Activated B cell treated with CpG ODN at 0.5 μM for 24 hours (primary cell): Measurements from ENCODE around the gene GCSAML. TPM values are rescaled to one million over a fixed set of nuclear protein-coding genes. Genes with fewer than 3 reads are reported as not detected.

Source experiments
- ATAC-seq: fragments of 200-7000 bp; cut with Tn5 transposase; one replicate; pipeline ENCODE4 v1.10.0; 2021; ENCODE audit warnings: low read depth, mild to moderate bottlenecking, moderate library complexity
- CTCF ChIA-PET: fragments of 350-600 bp; sonication (Branson Sonifier 250); formaldehyde crosslinking; loops from one replicate; lab custom pipeline; 2021; ENCODE audit warnings: antibody characterized with exemption; lab: Charles Lee
- POLR2A ChIA-PET: fragments of 350-600 bp; sonication (Branson Sonifier 250); formaldehyde crosslinking; loops from one replicate; lab custom pipeline; 2021; ENCODE audit warnings: antibody characterized with exemption; lab: Charles Lee
- DNase-seq: peaks from one replicate; pipeline ENCODE4 v3.0.0; 2022
- H3K27ac Mint-ChIP-seq: one replicate; pipeline ENCODE4 v1.8.0; 2020; ENCODE audit warnings: mixed read lengths
- H3K27me3 Mint-ChIP-seq: one replicate; pipeline ENCODE4 v1.8.0; 2021; ENCODE audit warnings: mixed read lengths
- H3K36me3 Mint-ChIP-seq: one replicate; pipeline ENCODE4 v1.8.0; 2021; ENCODE audit warnings: low read depth, mixed read lengths
- H3K4me1 Mint-ChIP-seq: one replicate; pipeline ENCODE4 v1.8.0; 2021; ENCODE audit warnings: mixed read lengths
- H3K4me3 Mint-ChIP-seq: one replicate; pipeline ENCODE4 v1.8.0; 2020; ENCODE audit warnings: mild to moderate bottlenecking, mixed read lengths
- H3K9me3 Mint-ChIP-seq: one replicate; pipeline ENCODE4 v1.8.0; 2020; ENCODE audit warnings: mixed read lengths
- CTCF ChIP-seq: fragments of 200-600 bp; IDR thresholded peaks from one replicate; pipeline ENCODE4 v1.8.0; 2022; ENCODE audit warnings: antibody characterized with exemption, mild to moderate bottlenecking
- intact Hi-C: fragments of 100-400 bp; cut with micrococcal nuclease; formaldehyde crosslinking; loops from one replicate; pipeline ENCODE4 v1.15.1; 2024
- total RNA-seq: library from RNA; stranded (reverse); gene quantifications from 2 replicates; pipeline ENCODE4 v1.2.3, GENCODE V29; 2022

The GCSAML gene
- total RNA-seq, 1 donor from 2014 or later, result not detected

DNA sequence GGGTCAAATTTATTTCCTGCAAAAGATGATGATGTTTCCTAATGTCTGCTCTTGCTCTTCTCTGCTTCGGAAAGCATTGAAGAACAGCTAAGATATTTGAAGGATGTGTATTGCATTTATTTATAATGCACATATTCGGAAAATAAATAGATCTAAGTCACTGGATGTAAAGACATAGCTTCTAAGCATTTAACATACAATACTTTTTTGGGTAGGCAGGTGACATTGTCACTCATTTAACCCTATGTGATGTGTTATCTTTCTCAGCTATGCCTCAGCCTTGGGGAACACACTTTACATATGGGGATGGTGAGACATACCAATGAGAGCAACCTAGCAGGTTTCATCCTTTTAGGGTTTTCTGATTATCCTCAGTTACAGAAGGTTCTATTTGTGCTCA lies 39.1 kb downstream of the GCSAML start, which contains the start of gene OR2G2:
Gene OR2G2, plus strand, starts transcription at position 301 of the 400 bp plus-strand sequence. Its CDS starts 0 bp downstream, at position 301.
- ATAC-seq (no peak), DNase-seq (no peak)
- ChIA-PET POLR2A (no interaction called here), CTCF (no interaction called here)
- intact Hi-C loops, result no loop called here
- Mint-ChIP-seq H3K27ac (no peak within 1 kb of the TSS), H3K27me3 (no peaks in the 10 kb centered on the region), H3K9me3 (peaks cover 2% of the 10 kb centered on the region), H3K36me3 (no peaks in the 10 kb centered on the region), H3K4me3 (no peak within 1 kb of the TSS), H3K4me1 (no peaks in the 10 kb centered on the region)
- no peak for TF ChIP-seq CTCF

- POLR2A ChIA-PET, result no interaction called here
Measured at GRCh38 chr1:247605286-247605685, 56.4 kb downstream of the GCSAML start, which contains the start of gene OR2G3. OR2G3 (plus strand) TSS chr1:247605586; CDS start chr1:247605586, 0 bp downstream.

GRCh38 chr1:247613405-247613804 lies 64.5 kb downstream of the GCSAML start:
- no peak overlapping the region for H3K27ac Mint-ChIP-seq
- POLR2A ChIA-PET, result no interaction called here
- H3K4me1 Mint-ChIP-seq, result no peaks in the 10 kb centered on the region
- H3K36me3 Mint-ChIP-seq, result no peaks in the 10 kb centered on the region
- H3K9me3 Mint-ChIP-seq, result peaks cover 6% of the 10 kb centered on the region
- no peak for DNase-seq
- H3K4me3 Mint-ChIP-seq, result no peak overlapping the region
- intact Hi-C loops, result no loop called here
- TF ChIP-seq CTCF, result no peak
- CTCF ChIA-PET, result no interaction called here
- peaks cover 7% of the 10 kb centered on the region for H3K27me3 Mint-ChIP-seq
- no peak for ATAC-seq

More at GRCh38 chr1:247605286-247605685, 56.4 kb downstream of the GCSAML start, which contains the start of gene OR2G3:
- no peaks in the 10 kb centered on the region for H3K36me3 Mint-ChIP-seq
- no peaks in the 10 kb centered on the region for H3K4me1 Mint-ChIP-seq
- H3K27me3 Mint-ChIP-seq, result peaks cover 12% of the 10 kb centered on the region
- intact Hi-C loops, result no loop called here
- CTCF ChIA-PET, result no interaction called here
- H3K9me3 Mint-ChIP-seq, result peaks cover 6% of the 10 kb centered on the region
- DNase-seq, result no peak
- H3K4me3 Mint-ChIP-seq, result no peak within 1 kb of the TSS
- no peak for TF ChIP-seq CTCF
- no peak for ATAC-seq
- H3K27ac Mint-ChIP-seq, result no peak within 1 kb of the TSS

- ChIA-PET POLR2A (no interaction called here), CTCF (no interaction called here)
- Mint-ChIP-seq H3K36me3 (no peaks in the 10 kb centered on the region), H3K27ac (no peak overlapping the region), H3K4me1 (no peaks in the 10 kb centered on the region), H3K27me3 (peaks cover under 1% of the 10 kb centered on the region), H3K4me3 (no peak overlapping the region), H3K9me3 (peaks cover under 1% of the 10 kb centered on the region)
- DNase-seq (no peak), ATAC-seq (no peak)
- intact Hi-C loops, result no loop called here
- TF ChIP-seq CTCF, result no peak
Measured at GRCh38 chr1:247614625-247615024, 65.7 kb downstream of the GCSAML start.

Other genes starting within 250 kb of the GCSAML start
- gene ZNF496, start 217.3 kb upstream of the GCSAML start, total RNA-seq, result 15.0 and 21.2 TPM in 2 replicates
- 0.44 and 0.73 TPM in 2 replicates for gene NLRP3, start 133.0 kb upstream of the GCSAML start, total RNA-seq
- gene OR2B11, start 91.0 kb upstream of the GCSAML start, total RNA-seq, result not detected in 2 replicates
- gene OR2C3, start 12.7 kb upstream of the GCSAML start, total RNA-seq, result not detected in 2 replicates
- gene OR2G2, start 39.2 kb downstream of the GCSAML start, total RNA-seq, result not detected in 2 replicates
- gene OR2G3, start 56.5 kb downstream of the GCSAML start, total RNA-seq, result not detected in 2 replicates
- gene OR13G1, start 130.6 kb downstream of the GCSAML start, total RNA-seq, result not detected in 2 replicates
- not detected in 2 replicates for gene OR6F1, start 167.5 kb downstream of the GCSAML start, total RNA-seq
- gene OR14K1, start 189.5 kb downstream of the GCSAML start, total RNA-seq, result not detected in 2 replicates
- gene OR14A2, start 199.0 kb downstream of the GCSAML start, total RNA-seq, result not detected in 2 replicates
- not detected in 2 replicates for gene OR1C1, start 211.4 kb downstream of the GCSAML start, total RNA-seq